HPDE6-E6E7 (cell line): ENCODE measurements around the gene RHOBTB3.
"Not testable (repeated sequence)": the region's sequence is repeated elsewhere in the genome, so short reads cannot be mapped to it uniquely, and the experiment has no call there.

Experiments used
- DNase-seq: peaks from one replicate; pipeline ENCODE4 v3.0.0; 2011; ENCODE audit warnings: missing footprints; ENCODE audit errors: extremely low spot score

RHOBTB3 gene

GRCh38 chr5:95730730-95731570, at the start of gene RHOBTB3:
RHOBTB3 (plus strand) TSS chr5:95731336; CDS start chr5:95731683, 347 bp downstream.
- peak; percentile 39 for DNase-seq

GRCh38 chr5:95682891-95683290, 48.2 kb upstream of the RHOBTB3 start, which contains the start of gene SPATA9:
SPATA9 (minus strand) TSS chr5:95682991; CDS start chr5:95682854, 137 bp downstream.
- no peak for DNase-seq

GRCh38 chr5:95684361-95684760, 46.8 kb upstream of the RHOBTB3 start:
- no peak for DNase-seq

GRCh38 chr5:95686651-95687050, 44.5 kb upstream of the RHOBTB3 start:
- DNase-seq: no peak

GRCh38 chr5:95689680-95690079, 41.5 kb upstream of the RHOBTB3 start:
- DNase-seq: no peak

GRCh38 chr5:95690333-95690732, 40.8 kb upstream of the RHOBTB3 start:
- no peak for DNase-seq

- DNase-seq: no peak
Measured at GRCh38 chr5:95697781-95698681, 33.1 kb upstream of the RHOBTB3 start.

- no peak for DNase-seq
Measured at GRCh38 chr5:95699337-95699736, 31.8 kb upstream of the RHOBTB3 start.

GRCh38 chr5:95701074-95701473, 30.1 kb upstream of the RHOBTB3 start:
- DNase-seq: no peak

- DNase-seq: no peak
Measured at GRCh38 chr5:95704150-95704549, 27.0 kb upstream of the RHOBTB3 start.

- DNase-seq: not testable (repeated sequence)
Measured at GRCh38 chr5:95706196-95706595, 24.9 kb upstream of the RHOBTB3 start.

- DNase-seq: no peak
Measured at GRCh38 chr5:95707055-95707454, 24.1 kb upstream of the RHOBTB3 start.

GRCh38 chr5:95707534-95708188, 23.5 kb upstream of the RHOBTB3 start:
- DNase-seq: not testable (repeated sequence)

- DNase-seq: no peak
Measured at GRCh38 chr5:95708876-95709275, 22.3 kb upstream of the RHOBTB3 start.

- DNase-seq: no peak
Measured at GRCh38 chr5:95709967-95710650, 21.0 kb upstream of the RHOBTB3 start.

- DNase-seq: not testable (repeated sequence)
Measured at GRCh38 chr5:95710651-95711500, 20.3 kb upstream of the RHOBTB3 start.

- DNase-seq: no peak
Measured at GRCh38 chr5:95711501-95712346, 19.4 kb upstream of the RHOBTB3 start.

GRCh38 chr5:95712347-95712958, 18.7 kb upstream of the RHOBTB3 start:
- peak; percentile 94 for DNase-seq

GRCh38 chr5:95713246-95713645, 17.9 kb upstream of the RHOBTB3 start:
- not testable (repeated sequence) for DNase-seq
